ENCODE data around the gene PCYT1A. TPM values are rescaled to one million over a fixed set of nuclear protein-coding genes. Genes with fewer than 3 reads are reported as not detected.

The PCYT1A gene
- total and polyA plus RNA-seq, 10 of the 15 experiments (the other 5 are each of a cell fraction or from before 2014, with no cell fraction given) = 10.8 to 64.3 (median 48.6) TPM

- TF ChIP-seq CTCF (IDR thresholded peaks at IDR 0.05 in 2 of 3, conservative IDR thresholded peaks at IDR 0.05 in 1 of 3; ENCODE audit: control insufficient read depth in 2 of 3, extremely low read depth in 1 of 3, insufficient read depth in 1 of 3, low read depth in 3 of 3, low read length in 3 of 3) (peak in 1 of 3 experiments; percentile 5; a peak in 1 of 6 replicates), PAX5 (IDR thresholded peaks at IDR 0.05; ENCODE audit: borderline replicate concordance, low read depth, low read length) (peak; percentile 61; the same call in 1 of the 2 replicates), TCF12 (IDR thresholded peaks at IDR 0.05; ENCODE audit: low read depth, low read length) (peak; percentile 72; the same call in 1 of the 2 replicates), CREM (IDR thresholded peaks at IDR 0.05; ENCODE audit: low read depth) (peak; percentile 72), EP300 (IDR thresholded peaks at IDR 0.05; ENCODE audit: borderline replicate concordance in 1 of 2, control insufficient read depth in 1 of 2, low read depth in 2 of 2, low read length in 2 of 2) (peak; percentile 34 to 53; a peak in 3 of 4 replicates), ZNF592 (IDR thresholded peaks at IDR 0.05) (peak; percentile 27; the same call in 1 of the 2 replicates), YY1 (IDR thresholded peaks at IDR 0.05; ENCODE audit: low read depth, low read length) (peak; percentile 42; the same call in 1 of the 2 replicates), ZZZ3 (IDR thresholded peaks at IDR 0.05; ENCODE audit: control insufficient read depth, insufficient read length, low read depth) (no peak), MLLT1 (IDR thresholded peaks at IDR 0.05) (no peak), CBFB (IDR thresholded peaks at IDR 0.05; ENCODE audit: low read depth) (0 out of 2 replicates have a peak, but pooled peaks have one; percentile 7), ELK1 (IDR thresholded peaks at IDR 0.05; ENCODE audit: low read depth, low read length) (0 out of 2 replicates have a peak, but pooled peaks have one; percentile 22)
- TF ChIP-seq, protein P1, sequence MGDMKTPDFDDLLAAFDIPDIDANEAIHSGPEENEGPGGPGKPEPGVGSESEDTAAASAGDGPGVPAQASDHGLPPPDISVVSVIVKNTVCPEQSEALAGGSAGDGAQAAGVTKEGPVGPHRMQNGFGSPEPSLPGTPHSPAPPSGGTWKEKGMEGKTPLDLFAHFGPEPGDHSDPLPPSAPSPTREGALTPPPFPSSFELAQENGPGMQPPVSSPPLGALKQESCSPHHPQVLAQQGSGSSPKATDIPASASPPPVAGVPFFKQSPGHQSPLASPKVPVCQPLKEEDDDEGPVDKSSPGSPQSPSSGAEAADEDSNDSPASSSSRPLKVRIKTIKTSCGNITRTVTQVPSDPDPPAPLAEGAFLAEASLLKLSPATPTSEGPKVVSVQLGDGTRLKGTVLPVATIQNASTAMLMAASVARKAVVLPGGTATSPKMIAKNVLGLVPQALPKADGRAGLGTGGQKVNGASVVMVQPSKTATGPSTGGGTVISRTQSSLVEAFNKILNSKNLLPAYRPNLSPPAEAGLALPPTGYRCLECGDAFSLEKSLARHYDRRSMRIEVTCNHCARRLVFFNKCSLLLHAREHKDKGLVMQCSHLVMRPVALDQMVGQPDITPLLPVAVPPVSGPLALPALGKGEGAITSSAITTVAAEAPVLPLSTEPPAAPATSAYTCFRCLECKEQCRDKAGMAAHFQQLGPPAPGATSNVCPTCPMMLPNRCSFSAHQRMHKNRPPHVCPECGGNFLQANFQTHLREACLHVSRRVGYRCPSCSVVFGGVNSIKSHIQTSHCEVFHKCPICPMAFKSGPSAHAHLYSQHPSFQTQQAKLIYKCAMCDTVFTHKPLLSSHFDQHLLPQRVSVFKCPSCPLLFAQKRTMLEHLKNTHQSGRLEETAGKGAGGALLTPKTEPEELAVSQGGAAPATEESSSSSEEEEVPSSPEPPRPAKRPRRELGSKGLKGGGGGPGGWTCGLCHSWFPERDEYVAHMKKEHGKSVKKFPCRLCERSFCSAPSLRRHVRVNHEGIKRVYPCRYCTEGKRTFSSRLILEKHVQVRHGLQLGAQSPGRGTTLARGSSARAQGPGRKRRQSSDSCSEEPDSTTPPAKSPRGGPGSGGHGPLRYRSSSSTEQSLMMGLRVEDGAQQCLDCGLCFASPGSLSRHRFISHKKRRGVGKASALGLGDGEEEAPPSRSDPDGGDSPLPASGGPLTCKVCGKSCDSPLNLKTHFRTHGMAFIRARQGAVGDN (IDR thresholded peaks at IDR 0.05) = peak; percentile 89
Measured at GRCh38 chr3:196192036-196192523, 95.4 kb downstream of the PCYT1A start (continued).

All from GM12878 (cell line).